ENCODE measurements around the gene TMEM14B. TPM values are rescaled to one million over a fixed set of nuclear protein-coding genes. Genes with fewer than 3 reads are reported as not detected.
A peak's percentile ranks its signal among the peaks of the same experiment; 100 is the strongest.

The TMEM14B gene
- polyA plus RNA-seq, 2 of the 4 experiments (the other 2 are of a cell fraction): 121 to 177 TPM

DNA sequence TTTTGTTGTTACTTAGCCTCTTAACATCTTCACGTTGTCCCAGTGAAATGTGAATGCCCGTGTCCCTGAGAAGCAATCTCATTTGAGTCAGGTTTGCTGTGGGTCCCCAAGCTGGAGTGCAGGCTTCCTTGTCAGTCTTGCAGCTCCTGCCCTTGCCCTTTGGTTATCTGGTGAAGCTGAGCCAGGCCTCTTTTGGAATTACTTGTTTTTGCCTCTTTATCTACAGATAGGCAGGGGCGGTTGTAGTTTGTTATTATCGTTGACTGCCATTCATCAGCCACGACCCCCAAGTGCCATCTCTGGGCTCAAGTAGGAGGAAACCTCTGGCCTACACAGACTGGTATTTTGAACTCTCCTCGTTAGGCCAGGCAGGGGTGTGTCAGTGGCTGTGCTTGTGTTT, 22.6 kb upstream of the TMEM14B start:
- Histone ChIP-seq H3K4me1 (peaks cover 17% of the 10 kb centered on the region), H3K9me3 (no peaks in the 10 kb centered on the region), H3K4me2 (no peak overlapping the region), H3K4me3 (no peak overlapping the region), H3K27ac (peak overlapping the region in 1 of 2 experiments; percentile 95; a peak in 2 of 6 replicates)
- ChIA-PET CTCF (no interaction called here), POLR2A (no interaction called here)
- 93% methylated on average over 5 of the region's 6 CpGs for WGBS (ENCODE audit: missing lambda C conversion rate)
- no peak for FAIRE-seq
- no peak for TF ChIP-seq TP53 (CRISPR knock-in tag; IDR thresholded peaks at IDR 0.05)
- TF ChIP-seq, protein P1, sequence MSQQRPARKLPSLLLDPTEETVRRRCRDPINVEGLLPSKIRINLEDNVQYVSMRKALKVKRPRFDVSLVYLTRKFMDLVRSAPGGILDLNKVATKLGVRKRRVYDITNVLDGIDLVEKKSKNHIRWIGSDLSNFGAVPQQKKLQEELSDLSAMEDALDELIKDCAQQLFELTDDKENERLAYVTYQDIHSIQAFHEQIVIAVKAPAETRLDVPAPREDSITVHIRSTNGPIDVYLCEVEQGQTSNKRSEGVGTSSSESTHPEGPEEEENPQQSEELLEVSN (IDR thresholded peaks at IDR 0.05; ENCODE audit: borderline replicate concordance, low read depth): no peak
- TF ChIP-seq ZC3H11A (IDR thresholded peaks at IDR 0.05): no peak
- no peak for TF ChIP-seq GATA3 (IDR thresholded peaks at IDR 0.05; ENCODE audit: borderline replicate concordance)
- no peak for TF ChIP-seq HOXB5 (CRISPR knock-in tag; IDR thresholded peaks at IDR 0.05)
- TF ChIP-seq, protein P2, sequence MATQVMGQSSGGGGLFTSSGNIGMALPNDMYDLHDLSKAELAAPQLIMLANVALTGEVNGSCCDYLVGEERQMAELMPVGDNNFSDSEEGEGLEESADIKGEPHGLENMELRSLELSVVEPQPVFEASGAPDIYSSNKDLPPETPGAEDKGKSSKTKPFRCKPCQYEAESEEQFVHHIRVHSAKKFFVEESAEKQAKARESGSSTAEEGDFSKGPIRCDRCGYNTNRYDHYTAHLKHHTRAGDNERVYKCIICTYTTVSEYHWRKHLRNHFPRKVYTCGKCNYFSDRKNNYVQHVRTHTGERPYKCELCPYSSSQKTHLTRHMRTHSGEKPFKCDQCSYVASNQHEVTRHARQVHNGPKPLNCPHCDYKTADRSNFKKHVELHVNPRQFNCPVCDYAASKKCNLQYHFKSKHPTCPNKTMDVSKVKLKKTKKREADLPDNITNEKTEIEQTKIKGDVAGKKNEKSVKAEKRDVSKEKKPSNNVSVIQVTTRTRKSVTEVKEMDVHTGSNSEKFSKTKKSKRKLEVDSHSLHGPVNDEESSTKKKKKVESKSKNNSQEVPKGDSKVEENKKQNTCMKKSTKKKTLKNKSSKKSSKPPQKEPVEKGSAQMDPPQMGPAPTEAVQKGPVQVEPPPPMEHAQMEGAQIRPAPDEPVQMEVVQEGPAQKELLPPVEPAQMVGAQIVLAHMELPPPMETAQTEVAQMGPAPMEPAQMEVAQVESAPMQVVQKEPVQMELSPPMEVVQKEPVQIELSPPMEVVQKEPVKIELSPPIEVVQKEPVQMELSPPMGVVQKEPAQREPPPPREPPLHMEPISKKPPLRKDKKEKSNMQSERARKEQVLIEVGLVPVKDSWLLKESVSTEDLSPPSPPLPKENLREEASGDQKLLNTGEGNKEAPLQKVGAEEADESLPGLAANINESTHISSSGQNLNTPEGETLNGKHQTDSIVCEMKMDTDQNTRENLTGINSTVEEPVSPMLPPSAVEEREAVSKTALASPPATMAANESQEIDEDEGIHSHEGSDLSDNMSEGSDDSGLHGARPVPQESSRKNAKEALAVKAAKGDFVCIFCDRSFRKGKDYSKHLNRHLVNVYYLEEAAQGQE (IDR thresholded peaks at IDR 0.05): no peak
- TF ChIP-seq MAFK (IDR thresholded peaks at IDR 0.05; ENCODE audit: partially characterized antibody): no peak
- TF ChIP-seq, protein P3, sequence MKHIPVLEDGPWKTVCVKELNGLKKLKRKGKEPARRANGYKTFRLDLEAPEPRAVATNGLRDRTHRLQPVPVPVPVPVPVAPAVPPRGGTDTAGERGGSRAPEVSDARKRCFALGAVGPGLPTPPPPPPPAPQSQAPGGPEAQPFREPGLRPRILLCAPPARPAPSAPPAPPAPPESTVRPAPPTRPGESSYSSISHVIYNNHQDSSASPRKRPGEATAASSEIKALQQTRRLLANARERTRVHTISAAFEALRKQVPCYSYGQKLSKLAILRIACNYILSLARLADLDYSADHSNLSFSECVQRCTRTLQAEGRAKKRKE (CRISPR knock-in tag; IDR thresholded peaks at IDR 0.05; ENCODE audit: low read depth): no peak
- no peak for TF ChIP-seq MYC (IDR thresholded peaks at IDR 0.05; ENCODE audit: borderline replicate concordance, low read length)
- TF ChIP-seq, protein P4, sequence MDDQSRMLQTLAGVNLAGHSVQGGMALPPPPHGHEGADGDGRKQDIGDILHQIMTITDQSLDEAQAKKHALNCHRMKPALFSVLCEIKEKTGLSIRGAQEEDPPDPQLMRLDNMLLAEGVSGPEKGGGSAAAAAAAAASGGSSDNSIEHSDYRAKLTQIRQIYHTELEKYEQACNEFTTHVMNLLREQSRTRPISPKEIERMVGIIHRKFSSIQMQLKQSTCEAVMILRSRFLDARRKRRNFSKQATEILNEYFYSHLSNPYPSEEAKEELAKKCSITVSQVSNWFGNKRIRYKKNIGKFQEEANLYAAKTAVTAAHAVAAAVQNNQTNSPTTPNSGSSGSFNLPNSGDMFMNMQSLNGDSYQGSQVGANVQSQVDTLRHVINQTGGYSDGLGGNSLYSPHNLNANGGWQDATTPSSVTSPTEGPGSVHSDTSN (IDR thresholded peaks at IDR 0.05): no peak
- TF ChIP-seq, protein P5, sequence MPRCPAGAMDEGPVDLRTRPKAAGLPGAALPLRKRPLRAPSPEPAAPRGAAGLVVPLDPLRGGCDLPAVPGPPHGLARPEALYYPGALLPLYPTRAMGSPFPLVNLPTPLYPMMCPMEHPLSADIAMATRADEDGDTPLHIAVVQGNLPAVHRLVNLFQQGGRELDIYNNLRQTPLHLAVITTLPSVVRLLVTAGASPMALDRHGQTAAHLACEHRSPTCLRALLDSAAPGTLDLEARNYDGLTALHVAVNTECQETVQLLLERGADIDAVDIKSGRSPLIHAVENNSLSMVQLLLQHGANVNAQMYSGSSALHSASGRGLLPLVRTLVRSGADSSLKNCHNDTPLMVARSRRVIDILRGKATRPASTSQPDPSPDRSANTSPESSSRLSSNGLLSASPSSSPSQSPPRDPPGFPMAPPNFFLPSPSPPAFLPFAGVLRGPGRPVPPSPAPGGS (IDR thresholded peaks at IDR 0.05): no peak
- no peak for TF ChIP-seq EHF (CRISPR knock-in tag; IDR thresholded peaks at IDR 0.05)
- no peak for TF ChIP-seq EP300 (IDR thresholded peaks at IDR 0.05)
- TF ChIP-seq ZFP36 (IDR thresholded peaks at IDR 0.05; ENCODE audit: borderline replicate concordance, partially characterized antibody): no peak
- no peak for TF ChIP-seq HOXB13 (CRISPR knock-in tag; IDR thresholded peaks at IDR 0.05; ENCODE audit: low read depth)
- TF ChIP-seq HEYL (CRISPR knock-in tag; IDR thresholded peaks at IDR 0.05): no peak
- TF ChIP-seq FOXS1 (CRISPR knock-in tag; IDR thresholded peaks at IDR 0.05): no peak
- no peak for TF ChIP-seq RFX5 (IDR thresholded peaks at IDR 0.05)
- TF ChIP-seq CHD4 (IDR thresholded peaks at IDR 0.05; ENCODE audit: borderline replicate concordance): no peak
- no peak for TF ChIP-seq RAD21 (conservative IDR thresholded peaks at IDR 0.05 in 1 of 2, IDR thresholded peaks at IDR 0.05 in 1 of 2)
- DNase-seq (ENCODE audit: low read depth in 1 of 2, low spot score in 1 of 2): no peak
- ATAC-seq: no peak

DNA sequence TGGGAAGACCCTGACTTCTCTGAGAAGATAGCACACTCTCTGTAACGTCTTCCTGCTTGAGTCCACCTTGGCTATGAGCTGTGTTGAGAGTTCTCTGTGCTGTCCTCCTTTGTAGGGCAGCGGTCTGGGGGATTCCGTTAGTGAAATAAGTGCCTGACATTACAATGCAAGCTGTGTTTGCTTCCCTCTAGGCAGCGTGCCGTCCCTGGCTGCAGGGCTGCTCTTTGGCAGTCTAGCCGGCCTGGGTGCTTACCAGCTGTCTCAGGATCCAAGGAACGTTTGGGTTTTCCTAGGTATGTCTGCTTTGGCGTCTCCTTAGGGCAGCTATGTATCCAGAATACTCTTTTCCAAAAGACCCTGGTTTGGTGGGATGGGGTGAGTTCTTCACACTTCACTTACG, 21.9 kb upstream of the TMEM14B start:
- POLR2A ChIA-PET: no interaction called here
- CTCF ChIA-PET: interaction anchor here (0.9 kb wide), 1 partner anchor 15 kb away, joined by 3 read pairs; no protein-coding TSS in a partner anchor
- TF ChIP-seq CEBPB (IDR thresholded peaks at IDR 0.05) (no peak), SMC3 (IDR thresholded peaks at IDR 0.05) (no peak), KDM1A (IDR thresholded peaks at IDR 0.05; ENCODE audit: low read depth) (no peak)
- TF ChIP-seq, protein P2 (IDR thresholded peaks at IDR 0.05): no peak
- TF ChIP-seq, protein P1 (IDR thresholded peaks at IDR 0.05; ENCODE audit: borderline replicate concordance, low read depth): no peak
- TF ChIP-seq, protein P6, sequence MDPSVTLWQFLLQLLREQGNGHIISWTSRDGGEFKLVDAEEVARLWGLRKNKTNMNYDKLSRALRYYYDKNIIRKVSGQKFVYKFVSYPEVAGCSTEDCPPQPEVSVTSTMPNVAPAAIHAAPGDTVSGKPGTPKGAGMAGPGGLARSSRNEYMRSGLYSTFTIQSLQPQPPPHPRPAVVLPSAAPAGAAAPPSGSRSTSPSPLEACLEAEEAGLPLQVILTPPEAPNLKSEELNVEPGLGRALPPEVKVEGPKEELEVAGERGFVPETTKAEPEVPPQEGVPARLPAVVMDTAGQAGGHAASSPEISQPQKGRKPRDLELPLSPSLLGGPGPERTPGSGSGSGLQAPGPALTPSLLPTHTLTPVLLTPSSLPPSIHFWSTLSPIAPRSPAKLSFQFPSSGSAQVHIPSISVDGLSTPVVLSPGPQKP (IDR thresholded peaks at IDR 0.05; ENCODE audit: low read depth, low read length): no peak

More for the DNA sequence above, 21.9 kb upstream of the TMEM14B start:
- FAIRE-seq (no peak), ATAC-seq (no peak), DNase-seq (ENCODE audit: low read depth in 1 of 2, low spot score in 1 of 2) (no peak)
- no peak overlapping the region for H3K4me2 ChIP-seq
- no peak overlapping the region for H3K4me3 ChIP-seq
- 90% methylated on average over 9 of the region's 9 CpGs for WGBS (ENCODE audit: missing lambda C conversion rate)
- H3K27ac ChIP-seq: no peak overlapping the region
- H3K9me3 ChIP-seq: no peaks in the 10 kb centered on the region
- H3K4me1 ChIP-seq: peaks cover 17% of the 10 kb centered on the region
